ENCODE measurements around the gene UHRF1.

Gene UHRF1

DNA sequence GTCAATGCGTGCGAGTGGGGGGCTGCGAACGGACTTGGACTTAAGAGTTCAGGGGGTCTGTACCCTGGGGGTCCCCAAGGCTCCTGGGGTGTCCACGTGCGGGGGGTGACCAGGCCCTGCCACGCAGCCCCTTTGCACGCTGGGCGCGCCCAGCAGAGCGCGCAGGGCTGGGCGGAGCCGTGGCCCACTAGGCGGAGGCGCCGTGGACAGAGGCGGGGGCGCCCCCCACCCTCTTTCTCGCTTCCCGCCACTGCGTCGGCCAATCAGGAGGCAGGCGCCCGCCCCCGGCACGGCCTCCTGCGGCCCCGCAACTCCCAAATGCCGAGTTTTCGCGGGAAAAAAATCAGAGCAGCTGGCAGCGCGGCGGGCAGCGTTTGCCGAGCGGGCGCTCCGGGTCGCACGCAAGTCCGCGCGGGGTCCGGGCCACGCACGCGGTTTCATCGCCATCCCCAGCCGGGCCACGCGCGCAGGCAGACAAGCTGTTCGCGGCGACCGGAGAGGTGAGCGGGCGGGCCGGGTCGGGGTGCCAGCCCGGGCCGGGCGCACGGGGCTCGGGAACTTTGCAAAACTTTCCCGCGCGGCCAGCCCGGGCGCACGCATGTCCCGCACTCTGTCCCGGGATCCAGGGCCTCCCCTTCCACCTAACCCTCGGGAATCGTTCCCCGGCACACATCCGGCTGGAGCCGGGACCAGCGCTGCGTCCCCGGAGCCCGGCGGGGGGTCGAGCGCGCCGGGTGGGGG, at the start of gene UHRF1:
Gene UHRF1 (plus strand): TSS at position 346 of the 741 bp plus-strand sequence. CDS start 1,385 bp downstream, outside the sequence.
- DNase-seq (ENCODE audit: low read depth), result no peak

GRCh38 chr19:4859697-4860096, 49.6 kb upstream of the UHRF1 start:
- no peak overlapping the region for H3K4me3 ChIP-seq (ENCODE audit: control insufficient read depth, low read depth, low read length)
- DNase-seq (ENCODE audit: low read depth), result no peak
- TF ChIP-seq CTCF (IDR thresholded peaks at IDR 0.05; ENCODE audit: control insufficient read depth, insufficient read depth, low read depth, low read length, missing control alignments), result no peak

More for the DNA sequence above, at the start of gene UHRF1:
- H3K4me3 ChIP-seq (ENCODE audit: control insufficient read depth, low read depth, low read length), result peak within 1 kb of the TSS; percentile 54
- no peak for TF ChIP-seq CTCF (IDR thresholded peaks at IDR 0.05; ENCODE audit: control insufficient read depth, insufficient read depth, low read depth, low read length, missing control alignments)

- no peak overlapping the region for H3K4me3 ChIP-seq (ENCODE audit: control insufficient read depth, low read depth, low read length)
- TF ChIP-seq CTCF (IDR thresholded peaks at IDR 0.05; ENCODE audit: control insufficient read depth, insufficient read depth, low read depth, low read length, missing control alignments), result no peak
- no peak for DNase-seq (ENCODE audit: low read depth)
These were observed 48.2 kb upstream of the UHRF1 start for GRCh38 chr19:4861147-4861546.

- no peak for DNase-seq (ENCODE audit: low read depth)
- TF ChIP-seq CTCF (IDR thresholded peaks at IDR 0.05; ENCODE audit: control insufficient read depth, insufficient read depth, low read depth, low read length, missing control alignments), result no peak
- H3K4me3 ChIP-seq (ENCODE audit: control insufficient read depth, low read depth, low read length), result peak overlapping the region; percentile 82
These were observed 42.5 kb upstream of the UHRF1 start for GRCh38 chr19:4866595-4867424.

DNA sequence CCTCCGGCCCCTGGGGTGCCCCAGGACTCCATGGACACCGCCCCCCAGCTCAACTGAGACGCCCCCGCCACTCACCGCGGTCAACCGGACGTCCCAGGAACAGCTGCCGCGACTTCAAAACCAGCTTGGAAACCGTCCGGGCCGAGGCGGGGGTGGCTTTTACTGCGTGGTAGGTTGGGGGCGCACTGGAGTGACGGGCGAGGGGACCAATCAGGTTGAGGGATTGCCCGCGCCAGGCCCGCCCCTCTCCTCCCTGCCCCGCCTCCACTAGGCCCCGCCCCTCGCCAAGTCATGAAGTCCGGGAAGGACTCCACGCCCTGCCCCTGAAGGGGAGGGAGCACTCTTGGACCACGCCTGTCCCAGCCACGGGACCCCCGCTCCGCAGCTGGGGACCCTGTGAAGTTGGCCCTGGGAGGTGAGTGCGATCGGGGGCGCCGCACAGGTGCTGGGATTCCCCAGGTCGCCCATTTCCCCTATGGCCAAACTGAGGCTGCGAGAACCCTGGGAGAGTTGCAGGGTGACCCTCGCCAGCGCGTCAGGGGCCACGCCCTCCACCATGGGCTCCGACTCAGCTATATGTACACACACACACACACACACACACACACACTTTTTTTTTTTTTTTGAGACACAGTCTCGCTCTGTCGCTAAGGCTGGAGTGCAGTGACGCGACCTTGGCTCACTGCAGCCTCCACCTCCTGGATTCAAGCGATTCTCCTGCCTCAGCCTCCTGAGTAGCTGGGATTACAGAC, 41.6 kb upstream of the UHRF1 start, which contains the start of gene PLIN3:
Gene PLIN3 (minus strand): TSS at position 134 of the 752 bp plus-strand sequence. CDS start 6,273 bp downstream, outside the sequence.
- peak; percentile 81 for DNase-seq (ENCODE audit: low read depth)
- no peak for TF ChIP-seq CTCF (IDR thresholded peaks at IDR 0.05; ENCODE audit: control insufficient read depth, insufficient read depth, low read depth, low read length, missing control alignments)
- peak within 1 kb of the TSS; percentile 82 for H3K4me3 ChIP-seq (ENCODE audit: control insufficient read depth, low read depth, low read length)

GRCh38 chr19:4868286-4868834, 40.9 kb upstream of the UHRF1 start:
- TF ChIP-seq CTCF (IDR thresholded peaks at IDR 0.05; ENCODE audit: control insufficient read depth, insufficient read depth, low read depth, low read length, missing control alignments), result no peak
- H3K4me3 ChIP-seq (ENCODE audit: control insufficient read depth, low read depth, low read length), result no peak overlapping the region

More at GRCh38 chr19:4868286-4868834, 40.9 kb upstream of the UHRF1 start:
- DNase-seq (ENCODE audit: low read depth), result no peak
